NCI-H146 treated with DMSO at 0.1 percent for 48 hours (cell line): ENCODE data around the gene PRTFDC1.

Source experiments
- DNase-seq: peaks from one replicate; lab custom pipeline; 2025; ENCODE audit not compliant: unreplicated experiment; lab: John Stamatoyannopoulos, UW

The PRTFDC1 gene

GRCh38 chr10:24882047-24882698 is 70.2 kb downstream of the PRTFDC1 start:
- DNase-seq = no peak

GRCh38 chr10:24879861-24880260 is 72.5 kb downstream of the PRTFDC1 start:
- no peak for DNase-seq

- DNase-seq = no peak
These were observed 78.3 kb downstream of the PRTFDC1 start for GRCh38 chr10:24874133-24874532.

- DNase-seq = no peak
These were observed 79.1 kb downstream of the PRTFDC1 start for GRCh38 chr10:24873281-24873683.

- no peak for DNase-seq
These were observed 79.6 kb downstream of the PRTFDC1 start for GRCh38 chr10:24872790-24873182.

GRCh38 chr10:24872049-24872789 is 80.2 kb downstream of the PRTFDC1 start:
- no peak for DNase-seq

GRCh38 chr10:24871011-24871935 is 81.1 kb downstream of the PRTFDC1 start:
- no peak for DNase-seq

GRCh38 chr10:24869354-24870015 is 82.9 kb downstream of the PRTFDC1 start:
- DNase-seq = no peak

- no peak for DNase-seq
These were observed 85.5 kb downstream of the PRTFDC1 start for GRCh38 chr10:24866604-24867583.

- no peak for DNase-seq
These were observed 86.6 kb downstream of the PRTFDC1 start for GRCh38 chr10:24865783-24866182.

GRCh38 chr10:24862589-24862988 is 89.8 kb downstream of the PRTFDC1 start:
- no peak for DNase-seq

GRCh38 chr10:24858288-24859270 is 93.8 kb downstream of the PRTFDC1 start:
- DNase-seq = no peak

- DNase-seq = peak; percentile 23
These were observed 95.2 kb downstream of the PRTFDC1 start for GRCh38 chr10:24857031-24857725.

- DNase-seq = no peak
These were observed 98.2 kb downstream of the PRTFDC1 start for GRCh38 chr10:24854256-24854655.

GRCh38 chr10:24853661-24854060 is 98.7 kb downstream of the PRTFDC1 start:
- DNase-seq = no peak

GRCh38 chr10:24851629-24852028 is 100.8 kb downstream of the PRTFDC1 start:
- DNase-seq = peak; percentile 93

- peak; percentile 61 for DNase-seq
These were observed 101.6 kb downstream of the PRTFDC1 start for GRCh38 chr10:24850727-24851296.
